GM12892 (cell line): Measurements from ENCODE around the gene CPNE2.

Source experiments
- POLR2A ChIP-seq: IDR thresholded peaks from 2 replicates; pipeline ENCODE4 v1.6.1; 2011; ENCODE audit warnings: low read depth, low read length, control low read depth
- POLR2AphosphoS5 ChIP-seq: IDR thresholded peaks from 2 replicates; pipeline ENCODE4 v1.6.1; 2011; ENCODE audit warnings: low read depth, low read length, control low read depth
- TAF1 ChIP-seq: IDR thresholded peaks from 2 replicates; pipeline ENCODE4 v1.6.1; 2011; ENCODE audit warnings: low read depth, mild to moderate bottlenecking, control low read depth, low read length, borderline replicate concordance

DNA sequence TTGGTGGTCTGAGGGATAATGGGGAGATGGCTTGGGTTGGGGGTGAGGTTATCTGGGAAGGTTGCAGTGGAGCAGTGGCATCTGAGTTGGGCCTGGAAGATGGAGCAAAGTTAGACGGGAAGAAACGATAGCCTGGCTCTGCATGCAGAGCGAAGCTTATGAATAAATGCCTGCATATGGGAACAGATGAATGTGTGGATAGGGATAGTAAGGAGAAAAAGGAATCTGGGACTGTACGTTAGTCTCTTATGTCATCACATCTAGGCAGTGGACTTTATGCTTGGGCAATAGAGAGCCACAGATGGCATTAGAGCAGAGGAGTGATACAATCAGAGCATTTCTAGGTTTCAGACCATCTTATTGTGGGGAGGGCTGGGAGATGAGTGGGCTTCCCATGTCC is 33.0 kb downstream of the CPNE2 start:
- TF ChIP-seq POLR2A: no peak
- no peak for TF ChIP-seq POLR2AphosphoS5
- no peak for TF ChIP-seq TAF1
